OCI-LY7 (cell line): ENCODE data around the gene FAM3C. TPM values are rescaled to one million over a fixed set of nuclear protein-coding genes. Genes with fewer than 3 reads are reported as not detected.
"Not testable (repeated sequence)": the region's sequence is repeated elsewhere in the genome, so short reads cannot be mapped to it uniquely, and the experiment has no call there.

Experiments used
- BruUV-seq: library from RNA; stranded (reverse); fragments of 400-500 nt; replicated peaks from 2 replicates; lab custom pipeline; 2021; lab: Mats Ljungman, UMichigan
- CTCF ChIA-PET: fragments of 300-600 bp; sonication (Branson Sonifier 250); formaldehyde crosslinking; loops from one replicate; lab custom pipeline; 2022; ENCODE audit warnings: antibody characterized with exemption; ENCODE audit not compliant: unreplicated experiment; lab: Charles Lee
- POLR2A ChIA-PET: fragments of 300-600 bp; sonication (Branson Sonifier 250); formaldehyde crosslinking; loops from one replicate; lab custom pipeline; 2022; ENCODE audit warnings: antibody characterized with exemption; lab: Charles Lee
- DNase-seq: peaks from one replicate; pipeline ENCODE4 v3.0.0-alpha.2; 2015; ENCODE audit warnings: low spot score
- H2AFZ ChIP-seq: fragments of 200-600 bp; sonication (generic), shearing (Covaris generic); 2 replicates; pipeline ENCODE4 v1.6.1; 2014; ENCODE audit warnings: mild to moderate bottlenecking, antibody characterized with exemption, low read length, moderate library complexity
- H3K27ac ChIP-seq: fragments of 200-600 bp; sonication (generic); 2 replicates; pipeline ENCODE4 v1.5.1; 2014; ENCODE audit warnings: mixed run types, low read depth, mild to moderate bottlenecking, moderate library complexity, low read length, inconsistent platforms; ENCODE audit not compliant: poor library complexity, severe bottlenecking
- H3K36me3 ChIP-seq: fragments of 200-600 bp; sonication (generic); 2 replicates; pipeline ENCODE4 v1.6.1; 2014; ENCODE audit warnings: mild to moderate bottlenecking, antibody characterized with exemption, low read length, moderate library complexity, mixed read lengths; ENCODE audit not compliant: insufficient read depth
- H3K4me1 ChIP-seq: fragments of 200-600 bp; sonication (generic); 2 replicates; pipeline ENCODE4 v1.5.1; 2014; ENCODE audit warnings: mild to moderate bottlenecking, low read length; ENCODE audit not compliant: insufficient read depth, poor library complexity, severe bottlenecking
- H3K4me2 ChIP-seq: fragments of 200-600 bp; sonication (generic); 2 replicates; pipeline ENCODE4 v1.6.1; 2014; ENCODE audit warnings: mild to moderate bottlenecking, low read length
- H3K4me3 ChIP-seq: fragments of 200-600 bp; sonication (generic); 2 replicates; pipeline ENCODE4 v1.5.1; 2014; ENCODE audit warnings: mild to moderate bottlenecking, low read depth, low read length; ENCODE audit not compliant: poor library complexity, severe bottlenecking
- H3K79me2 ChIP-seq: fragments of 200-600 bp; sonication (generic); 2 replicates; pipeline ENCODE4 v1.6.1; 2016; ENCODE audit warnings: low read depth, mild to moderate bottlenecking, low read length, moderate library complexity, mixed read lengths; ENCODE audit not compliant: insufficient read depth
- H3K9me2 ChIP-seq: fragments of 200-600 bp; sonication (generic); 2 replicates; pipeline ENCODE4 v1.6.1; 2016; ENCODE audit warnings: mild to moderate bottlenecking, low read length, mixed read lengths; ENCODE audit not compliant: insufficient read depth
- H3K9me3 ChIP-seq: fragments of 200-600 bp; sonication (generic); 2 replicates; pipeline ENCODE4 v1.6.1; 2014; ENCODE audit warnings: mild to moderate bottlenecking, mixed run types, low read length, mixed read lengths
- H4K20me1 ChIP-seq: fragments of 200-600 bp; sonication (generic); 2 replicates; pipeline ENCODE4 v1.6.1; 2014; ENCODE audit warnings: mild to moderate bottlenecking, antibody characterized with exemption, low read length, moderate library complexity, mixed read lengths; ENCODE audit not compliant: insufficient read depth
- EZH2phosphoT487 ChIP-seq: fragments of 200-600 bp; sonication (generic); IDR thresholded peaks from 2 replicates; pipeline ENCODE4 v1.6.1; 2018; ENCODE audit warnings: low read depth, borderline replicate concordance, mild to moderate bottlenecking, mixed run types, antibody characterized with exemption, low read length, moderate library complexity, mixed read lengths
- intact Hi-C: fragments of 100-400 bp; cut with micrococcal nuclease; formaldehyde crosslinking; loops from one replicate; pipeline ENCODE4 v1.10.0; 2022; ENCODE audit not compliant: unreplicated experiment
- total RNA-seq, 2 experiments: library from RNA; depleted of rRNA in 1 of 2; stranded (reverse); fragments of >200 nt in 1 of 2; shearing (Covaris generic) in 1 of 2; gene quantifications; 2 replicates each; pipeline ENCODE4 v1.2.3, GENCODE V29; 2014 to 2022
- TF ChIP-seq, protein P1 (sequence below): fragments of 200-600 bp; sonication (generic); conservative IDR thresholded peaks from 2 replicates; pipeline ENCODE4 v1.5.1; 2014; ENCODE audit warnings: mild to moderate bottlenecking, antibody characterized with exemption, low read length, moderate library complexity, mixed read lengths

FAM3C gene
- total RNA-seq, 2 experiments from 2014 or later: 18.1 to 27.6 TPM

DNA sequence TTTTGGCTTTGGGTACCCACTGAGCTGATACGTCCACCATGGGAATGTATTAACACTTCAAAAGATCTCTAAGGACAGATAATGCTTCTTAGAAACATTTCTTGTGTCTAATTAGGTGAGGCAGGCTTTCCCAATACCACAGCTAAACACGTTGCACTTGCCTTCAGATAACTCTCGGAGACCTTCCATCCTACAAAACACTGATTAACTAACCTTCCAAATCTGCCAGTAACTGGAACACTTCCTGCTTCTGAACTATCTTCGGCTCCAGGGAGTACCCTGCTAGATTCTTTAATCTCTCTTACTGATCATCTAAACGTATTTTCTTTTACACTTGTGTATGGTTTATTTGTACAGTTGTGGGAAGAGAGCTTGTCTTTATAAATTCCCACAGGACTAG, 68.4 kb downstream of the FAM3C start:
- Histone ChIP-seq H3K79me2 (no peaks in the 10 kb centered on the region), H3K4me2 (no peak overlapping the region), H3K9me3 (no peaks in the 10 kb centered on the region), H3K9me2 (no peaks in the 10 kb centered on the region), H2AFZ (no peak overlapping the region), H4K20me1 (no peaks in the 10 kb centered on the region), H3K4me3 (no peak overlapping the region), H3K27ac (no peak overlapping the region), H3K4me1 (no peaks in the 10 kb centered on the region), H3K36me3 (no peaks in the 10 kb centered on the region)
- ChIA-PET POLR2A (no interaction called here), CTCF (no interaction called here)
- intact Hi-C loops: no loop called here
- TF ChIP-seq, protein P1, sequence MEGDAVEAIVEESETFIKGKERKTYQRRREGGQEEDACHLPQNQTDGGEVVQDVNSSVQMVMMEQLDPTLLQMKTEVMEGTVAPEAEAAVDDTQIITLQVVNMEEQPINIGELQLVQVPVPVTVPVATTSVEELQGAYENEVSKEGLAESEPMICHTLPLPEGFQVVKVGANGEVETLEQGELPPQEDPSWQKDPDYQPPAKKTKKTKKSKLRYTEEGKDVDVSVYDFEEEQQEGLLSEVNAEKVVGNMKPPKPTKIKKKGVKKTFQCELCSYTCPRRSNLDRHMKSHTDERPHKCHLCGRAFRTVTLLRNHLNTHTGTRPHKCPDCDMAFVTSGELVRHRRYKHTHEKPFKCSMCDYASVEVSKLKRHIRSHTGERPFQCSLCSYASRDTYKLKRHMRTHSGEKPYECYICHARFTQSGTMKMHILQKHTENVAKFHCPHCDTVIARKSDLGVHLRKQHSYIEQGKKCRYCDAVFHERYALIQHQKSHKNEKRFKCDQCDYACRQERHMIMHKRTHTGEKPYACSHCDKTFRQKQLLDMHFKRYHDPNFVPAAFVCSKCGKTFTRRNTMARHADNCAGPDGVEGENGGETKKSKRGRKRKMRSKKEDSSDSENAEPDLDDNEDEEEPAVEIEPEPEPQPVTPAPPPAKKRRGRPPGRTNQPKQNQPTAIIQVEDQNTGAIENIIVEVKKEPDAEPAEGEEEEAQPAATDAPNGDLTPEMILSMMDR: no peak
- no peak for TF ChIP-seq EZH2phosphoT487
- no TSS peak for BruUV-seq
- no peak for DNase-seq

- TF ChIP-seq, protein P1: no peak
- no peak for TF ChIP-seq EZH2phosphoT487
- intact Hi-C loops: no loop called here
- H3K36me3 ChIP-seq: no peaks in the 10 kb centered on the region
- no peak overlapping the region for H3K4me3 ChIP-seq
- no peaks in the 10 kb centered on the region for H3K4me1 ChIP-seq
- H3K4me2 ChIP-seq: no peak overlapping the region
- no peaks in the 10 kb centered on the region for H4K20me1 ChIP-seq
- H2AFZ ChIP-seq: no peak overlapping the region
- no peaks in the 10 kb centered on the region for H3K9me2 ChIP-seq
- no peaks in the 10 kb centered on the region for H3K79me2 ChIP-seq
- ChIA-PET CTCF (no interaction called here), POLR2A (interaction anchor here (0.7 to 1.2 kb wide), 4 partner anchors 12 to 107 kb away, joined by 3 to 4 read pairs (median 4); no protein-coding TSS in a partner anchor)
- no peak for DNase-seq
- no peaks in the 10 kb centered on the region for H3K9me3 ChIP-seq
- BruUV-seq: no TSS peak
- H3K27ac ChIP-seq: no peak overlapping the region
These were observed 72.4 kb downstream of the FAM3C start for GRCh38 chr7:121323515-121324302.

DNA sequence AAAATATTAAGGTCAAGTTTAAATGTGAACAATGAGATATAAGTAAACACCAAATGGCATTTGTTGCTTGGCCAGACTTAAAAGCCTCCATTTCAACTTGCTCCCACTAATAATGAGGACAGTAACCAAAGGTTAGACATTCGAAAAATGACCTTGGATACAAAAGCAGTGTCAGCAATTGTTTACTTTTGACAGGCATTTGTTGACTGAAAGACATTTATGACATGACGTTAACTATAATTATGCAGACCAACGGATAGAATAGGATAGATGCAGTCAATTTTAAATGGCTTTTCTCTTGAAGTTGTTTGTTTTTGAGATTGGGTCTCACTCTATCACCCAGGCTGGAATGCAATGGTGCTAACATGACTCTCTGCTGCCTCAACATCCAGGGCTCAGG, 73.6 kb downstream of the FAM3C start:
- H3K9me2 ChIP-seq: no peaks in the 10 kb centered on the region
- no peak for DNase-seq
- intact Hi-C loops: no loop called here

DNA sequence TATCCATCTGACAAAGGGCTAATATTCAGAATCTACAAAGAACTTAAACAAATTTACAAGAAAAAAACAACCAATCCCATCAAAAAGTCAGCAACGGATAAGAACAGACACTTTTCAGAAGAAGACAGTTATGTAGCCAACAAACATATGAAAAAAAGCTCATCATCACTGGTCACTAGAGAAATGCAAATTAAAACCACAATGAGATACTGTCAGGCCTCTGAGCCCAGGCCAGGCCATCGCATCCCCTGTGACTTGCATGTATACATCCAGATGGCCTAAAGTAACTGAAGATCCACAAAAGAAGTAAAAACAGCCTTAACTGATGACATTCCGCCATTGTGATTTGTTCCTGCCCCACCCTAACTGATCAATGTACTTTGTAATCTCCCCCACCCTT, 80.9 kb downstream of the FAM3C start:
- H3K4me1 ChIP-seq, H4K20me1 ChIP-seq, H3K27ac ChIP-seq, CTCF ChIA-PET, H3K4me2 ChIP-seq, H3K9me3 ChIP-seq, DNase-seq, H3K79me2 ChIP-seq, H2AFZ ChIP-seq, H3K4me3 ChIP-seq, H3K9me2 ChIP-seq, BruUV-seq, H3K36me3 ChIP-seq, intact Hi-C loops: not testable (repeated sequence)
- POLR2A ChIA-PET: interaction anchor here (0.6 kb wide), 1 partner anchor 188 kb away, joined by 3 read pairs; no protein-coding TSS in a partner anchor

More for the DNA sequence above, 73.6 kb downstream of the FAM3C start:
- H3K4me1 ChIP-seq: no peaks in the 10 kb centered on the region
- POLR2A ChIA-PET: no interaction called here
- no peaks in the 10 kb centered on the region for H3K36me3 ChIP-seq
- H4K20me1 ChIP-seq: no peaks in the 10 kb centered on the region
- no peaks in the 10 kb centered on the region for H3K79me2 ChIP-seq
- H3K27ac ChIP-seq: no peak overlapping the region
- TF ChIP-seq EZH2phosphoT487: no peak
- TF ChIP-seq, protein P1: no peak
- no peak overlapping the region for H3K4me3 ChIP-seq
- no peak overlapping the region for H3K4me2 ChIP-seq
- CTCF ChIA-PET: no interaction called here
- no peaks in the 10 kb centered on the region for H3K9me3 ChIP-seq
- H2AFZ ChIP-seq: no peak overlapping the region
- BruUV-seq: no TSS peak
